ENCODE results near the gene CD48. TPM values are rescaled to one million over a fixed set of nuclear protein-coding genes. Genes with fewer than 3 reads are reported as not detected.

CD48 gene
- total and polyA plus RNA-seq, 2 donors (not counting 1 experiment from before 2014, with no cell fraction given), result 252 to 428 TPM

DNA sequence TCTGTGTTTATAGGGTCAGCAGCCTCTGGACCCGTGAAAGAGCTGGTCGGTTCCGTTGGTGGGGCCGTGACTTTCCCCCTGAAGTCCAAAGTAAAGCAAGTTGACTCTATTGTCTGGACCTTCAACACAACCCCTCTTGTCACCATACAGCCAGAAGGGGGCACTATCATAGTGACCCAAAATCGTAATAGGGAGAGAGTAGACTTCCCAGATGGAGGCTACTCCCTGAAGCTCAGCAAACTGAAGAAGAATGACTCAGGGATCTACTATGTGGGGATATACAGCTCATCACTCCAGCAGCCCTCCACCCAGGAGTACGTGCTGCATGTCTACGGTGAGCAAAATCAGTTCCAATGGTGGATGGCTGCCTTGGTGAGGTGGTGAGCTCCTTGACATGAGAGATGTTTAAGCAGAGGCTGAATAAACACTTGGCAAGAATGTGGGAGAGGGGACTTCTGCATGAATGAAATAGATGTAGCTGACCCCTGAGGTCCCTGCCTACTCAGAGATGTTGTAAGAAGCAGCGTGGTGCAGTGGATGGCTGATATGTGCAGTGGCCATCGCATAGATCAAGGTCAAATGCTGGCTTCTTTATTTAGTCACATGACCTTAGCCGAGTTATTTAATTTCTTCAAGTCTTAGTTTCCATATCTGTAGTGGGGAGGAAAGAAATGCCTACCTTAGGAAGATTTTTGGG lies 36.7 kb upstream of the CD48 start:
- no peak for DNase-seq
- Histone ChIP-seq H3K9me3 (ENCODE audit: control extremely low read depth in 1 of 3, control insufficient read depth in 2 of 3, insufficient read depth in 1 of 3, low read length in 2 of 3) (no peaks in the 10 kb centered on the region), H3K27me3 (replicated peaks in 1 of 4; ENCODE audit: control extremely low read depth in 1 of 4, control insufficient read depth in 3 of 4, insufficient read depth in 4 of 4, low read length in 3 of 4) (no peaks in the 10 kb centered on the region), H3K27ac (ENCODE audit: low read length in 2 of 2) (no peak overlapping the region), H4K20me1 (ENCODE audit: control insufficient read depth, insufficient read depth, low read length, poor library complexity, severe bottlenecking) (no peaks in the 10 kb centered on the region), H3K4me1 (ENCODE audit: control insufficient read depth in 2 of 2, insufficient read depth in 2 of 2, low read length in 2 of 2) (peaks cover 8 to 11% of the 10 kb centered on the region in 2 donors), H3K4me2 (replicated peaks; ENCODE audit: low read depth, low read length, poor library complexity, severe bottlenecking) (no peak overlapping the region), H3K36me3 (replicated peaks in 1 of 2; ENCODE audit: control extremely low read depth in 1 of 2, control insufficient read depth in 1 of 2, extremely low read depth in 1 of 2, insufficient read depth in 2 of 2, low read length in 1 of 2) (peaks cover 0 to 8% of the 10 kb centered on the region in 2 experiments), H2AFZ (ENCODE audit: insufficient read depth, low read depth, low read length, poor library complexity, severe bottlenecking) (no peak overlapping the region), H3K4me3 (ENCODE audit: control extremely low read depth in 1 of 5, extremely low read depth in 1 of 5, insufficient read depth in 1 of 5, low read depth in 2 of 5, low read length in 4 of 5) (no peak overlapping the region), H3K9ac (ENCODE audit: low read length) (no peak overlapping the region), H3K79me2 (ENCODE audit: control insufficient read depth, insufficient read depth, low read length) (no peaks in the 10 kb centered on the region)
- ChIA-PET POLR2A (no interaction called here), CTCF (interaction anchor here (0.7 to 6.3 kb wide), 14 partner anchors 9 to 205 kb away, joined by 3 to 45 read pairs (median 4); partner anchors contain the start of genes ITLN2 and SLAMF7)
- H3K4me1 Mint-ChIP-seq, result peaks cover 30% of the 10 kb centered on the region
- WGBS (ENCODE audit: insufficient coverage), result 100% methylated on average over 3 of the region's 10 CpGs
- no peak for ATAC-seq (ENCODE audit: low read depth)
- intact Hi-C loops (cut with micrococcal nuclease), result no loop called here
- no peaks in the 10 kb centered on the region for H3K9me3 Mint-ChIP-seq (ENCODE audit: insufficient read depth)
- H3K4me3 Mint-ChIP-seq, result no peak overlapping the region
- H3K27ac Mint-ChIP-seq, result no peak overlapping the region
- TF ChIP-seq CTCF (IDR thresholded peaks at IDR 0.05), result peak; percentile 30
- no peak for TF ChIP-seq EZH2 (IDR thresholded peaks at IDR 0.05; ENCODE audit: borderline replicate concordance, insufficient read depth, low read depth, low read length, poor library complexity, severe bottlenecking)
- no peaks in the 10 kb centered on the region for H3K27me3 Mint-ChIP-seq

- no peak for ATAC-seq (ENCODE audit: low read depth)
- H4K20me1 ChIP-seq (ENCODE audit: control insufficient read depth, insufficient read depth, low read length, poor library complexity, severe bottlenecking), result no peaks in the 10 kb centered on the region
- Mint-ChIP-seq H3K9me3 (ENCODE audit: insufficient read depth) (no peaks in the 10 kb centered on the region), H3K4me3 (no peak overlapping the region), H3K27ac (no peak overlapping the region), H3K4me1 (peaks cover 36% of the 10 kb centered on the region), H3K27me3 (no peaks in the 10 kb centered on the region)
- no peak overlapping the region for H3K4me3 ChIP-seq (ENCODE audit: control extremely low read depth in 1 of 5, extremely low read depth in 1 of 5, insufficient read depth in 1 of 5, low read depth in 2 of 5, low read length in 4 of 5)
- POLR2A ChIA-PET, result no interaction called here
- no peak overlapping the region for H3K27ac ChIP-seq (ENCODE audit: low read length in 2 of 2)
- H2AFZ ChIP-seq (ENCODE audit: insufficient read depth, low read depth, low read length, poor library complexity, severe bottlenecking), result no peak overlapping the region
- intact Hi-C loops (cut with micrococcal nuclease), result no loop called here
- H3K79me2 ChIP-seq (ENCODE audit: control insufficient read depth, insufficient read depth, low read length), result no peaks in the 10 kb centered on the region
- DNase-seq, result no peak
- H3K9ac ChIP-seq (ENCODE audit: low read length), result no peak overlapping the region
- no peak for TF ChIP-seq CTCF (IDR thresholded peaks at IDR 0.05)
- TF ChIP-seq EZH2 (IDR thresholded peaks at IDR 0.05; ENCODE audit: borderline replicate concordance, insufficient read depth, low read depth, low read length, poor library complexity, severe bottlenecking), result no peak
- no peak overlapping the region for H3K4me2 ChIP-seq (replicated peaks; ENCODE audit: low read depth, low read length, poor library complexity, severe bottlenecking)
- peaks cover 0 to 8% of the 10 kb centered on the region in 2 experiments for H3K36me3 ChIP-seq (replicated peaks in 1 of 2; ENCODE audit: control extremely low read depth in 1 of 2, control insufficient read depth in 1 of 2, extremely low read depth in 1 of 2, insufficient read depth in 2 of 2, low read length in 1 of 2)
- CTCF ChIA-PET, result interaction anchor here (0.7 to 6.3 kb wide), 11 partner anchors 9 to 205 kb away, joined by 3 to 45 read pairs (median 5); partner anchors contain the start of genes ITLN2 and SLAMF7
- no peaks in the 10 kb centered on the region for H3K27me3 ChIP-seq (replicated peaks in 1 of 4; ENCODE audit: control extremely low read depth in 1 of 4, control insufficient read depth in 3 of 4, insufficient read depth in 4 of 4, low read length in 3 of 4)
- H3K4me1 ChIP-seq (ENCODE audit: control insufficient read depth in 2 of 2, insufficient read depth in 2 of 2, low read length in 2 of 2), result peaks cover 8 to 11% of the 10 kb centered on the region in 2 donors
- no peaks in the 10 kb centered on the region for H3K9me3 ChIP-seq (ENCODE audit: control extremely low read depth in 1 of 3, control insufficient read depth in 2 of 3, insufficient read depth in 1 of 3, low read length in 2 of 3)
Measured at GRCh38 chr1:160747717-160748116, 36.1 kb upstream of the CD48 start.
